NCI-H1417 treated with DMSO at 0.1 percent for 48 hours (cell line): ENCODE results near the gene WFDC5.
"Not testable (repeated sequence)": the region's sequence is repeated elsewhere in the genome, so short reads cannot be mapped to it uniquely, and the experiment has no call there.

Experiments
- DNase-seq: peaks from one replicate; lab custom pipeline; 2025; lab: John Stamatoyannopoulos, UW

Gene WFDC5, protein sequence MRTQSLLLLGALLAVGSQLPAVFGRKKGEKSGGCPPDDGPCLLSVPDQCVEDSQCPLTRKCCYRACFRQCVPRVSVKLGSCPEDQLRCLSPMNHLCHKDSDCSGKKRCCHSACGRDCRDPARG

DNA sequence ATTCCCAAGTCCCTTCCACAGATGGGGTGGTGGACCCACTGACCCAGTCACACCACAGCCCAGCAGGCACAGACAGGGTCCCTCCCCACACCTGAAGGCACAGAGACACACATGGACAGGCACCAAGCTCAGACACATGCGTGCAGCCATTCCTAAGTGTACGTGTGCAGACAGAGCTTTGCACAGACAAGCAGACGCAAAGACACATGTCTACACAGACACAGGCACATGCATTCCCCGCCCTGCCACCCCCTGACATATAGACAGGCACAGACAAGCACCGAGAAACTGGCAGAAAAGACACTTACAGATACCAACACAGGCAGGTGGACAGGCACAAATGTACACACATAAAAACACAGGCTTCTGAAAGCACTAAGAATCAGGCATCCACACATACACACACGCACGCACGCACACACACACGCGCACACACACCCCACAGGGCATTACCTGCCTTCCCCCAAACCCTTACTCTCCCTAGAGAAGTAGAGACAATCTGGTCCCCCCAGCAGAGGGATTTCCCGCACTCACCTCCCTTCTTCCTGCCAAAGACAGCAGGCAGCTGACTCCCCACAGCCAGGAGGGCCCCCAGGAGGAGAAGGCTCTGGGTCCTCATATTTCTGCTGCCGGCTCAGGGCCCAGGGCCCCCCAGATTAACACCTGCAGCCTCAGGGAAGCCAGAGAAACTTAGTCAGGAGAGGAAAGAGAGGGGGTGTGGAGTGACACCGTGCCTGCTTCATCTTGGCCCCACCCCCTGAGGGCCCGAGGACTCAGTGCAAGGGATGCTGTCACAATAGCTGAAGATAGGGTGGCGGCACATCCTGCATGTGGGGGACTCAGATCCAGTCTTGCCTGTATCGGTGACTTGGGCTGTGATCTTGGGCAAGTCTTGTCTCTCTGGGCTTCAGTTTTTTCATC, at the start of gene WFDC5:
Gene WFDC5 (minus strand): TSS at position 710 of the 921 bp plus-strand sequence. CDS start 91 bp downstream, at position 619.
- DNase-seq: no peak

DNA sequence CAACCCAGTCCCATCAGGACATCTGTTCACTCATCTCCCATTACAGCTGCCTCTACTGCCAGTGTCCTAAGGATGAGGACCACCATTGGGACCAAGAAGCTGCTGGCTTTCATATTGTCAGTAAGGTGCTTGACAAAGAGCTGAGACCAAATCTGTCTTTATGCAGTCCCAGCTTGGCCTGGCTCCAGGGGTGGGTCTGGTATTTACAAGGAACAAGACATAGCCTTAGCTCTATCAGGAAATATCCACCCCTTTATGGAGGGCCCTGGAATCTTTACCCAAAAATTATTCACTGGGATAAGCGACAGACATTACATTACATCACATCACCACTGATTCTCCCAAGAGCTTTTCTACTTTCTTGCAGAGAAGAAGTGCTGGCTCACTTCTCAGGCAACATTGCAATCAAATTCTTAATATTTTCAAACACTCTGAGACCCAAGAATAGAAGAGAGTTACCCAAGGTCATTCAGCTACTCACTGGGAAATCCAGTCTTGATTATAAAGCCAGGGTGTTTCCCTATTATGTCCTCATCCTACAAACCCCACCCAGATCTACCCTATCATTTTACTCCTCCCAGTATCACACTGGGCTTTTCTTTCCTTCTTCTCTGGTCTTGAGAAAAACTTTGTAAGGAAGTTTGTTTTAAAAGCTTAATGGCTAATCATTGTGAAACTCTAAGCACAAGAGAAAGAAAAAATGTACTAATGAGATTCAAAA, 48.3 kb upstream of the WFDC5 start:
- DNase-seq: no peak

DNA sequence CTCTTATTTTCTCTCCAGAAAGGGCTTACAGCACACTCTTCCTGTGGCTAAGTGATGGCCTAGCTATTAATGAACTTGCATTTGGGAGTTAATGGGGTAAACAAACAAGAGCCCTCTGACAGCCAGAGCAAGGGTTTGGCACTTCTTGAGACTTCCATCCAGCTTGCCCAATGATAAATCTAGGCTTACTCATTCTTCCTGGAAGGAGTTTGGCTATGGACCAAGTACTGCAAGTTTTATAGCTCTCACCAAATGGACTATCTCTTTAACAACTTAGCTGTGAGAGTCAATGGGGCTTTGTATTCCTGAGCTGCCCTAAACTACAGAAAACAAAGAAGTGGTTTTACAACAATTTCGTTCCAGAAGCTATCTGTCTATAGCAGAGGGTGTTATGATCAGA, 43.0 kb upstream of the WFDC5 start:
- DNase-seq: no peak

DNA sequence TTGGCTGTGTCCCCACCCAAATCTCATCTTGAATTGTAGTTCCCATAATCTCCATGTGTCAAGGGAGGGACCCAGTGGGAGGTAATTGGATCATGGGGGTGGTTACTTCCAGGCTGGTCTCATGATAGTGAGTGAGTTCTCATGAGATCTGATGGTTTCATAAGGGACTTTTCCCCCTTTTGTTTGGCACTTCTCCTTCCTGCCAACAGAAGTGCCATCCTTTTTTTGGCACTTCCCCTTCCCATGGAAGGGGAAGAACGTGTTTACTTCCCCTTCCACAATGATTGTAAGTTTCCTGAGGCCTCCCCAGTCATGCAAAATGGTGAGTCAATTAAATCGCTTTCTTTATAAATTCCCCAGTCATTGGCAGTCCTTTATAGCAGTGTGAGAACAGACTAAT, 41.7 kb upstream of the WFDC5 start:
- no peak for DNase-seq

DNA sequence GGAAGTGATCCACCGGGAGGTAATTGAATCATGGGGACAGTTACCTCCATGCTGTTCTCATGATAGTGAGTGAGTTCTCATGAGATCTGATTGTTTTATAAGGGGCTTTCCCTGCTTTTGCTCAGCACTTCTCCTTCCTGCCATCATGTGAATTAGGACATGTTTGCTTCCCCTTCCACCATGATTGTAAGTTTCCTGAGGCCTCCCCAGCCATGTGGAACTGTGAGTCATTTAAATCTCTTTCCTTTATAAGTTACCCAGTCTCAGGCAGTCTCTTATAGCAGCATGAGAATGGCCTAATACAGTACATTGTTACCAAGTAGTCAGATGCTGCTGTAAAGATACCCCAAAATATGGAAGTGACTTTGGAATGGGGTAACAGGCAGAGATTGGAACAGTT, 39.8 kb upstream of the WFDC5 start:
- not testable (repeated sequence) for DNase-seq

DNA sequence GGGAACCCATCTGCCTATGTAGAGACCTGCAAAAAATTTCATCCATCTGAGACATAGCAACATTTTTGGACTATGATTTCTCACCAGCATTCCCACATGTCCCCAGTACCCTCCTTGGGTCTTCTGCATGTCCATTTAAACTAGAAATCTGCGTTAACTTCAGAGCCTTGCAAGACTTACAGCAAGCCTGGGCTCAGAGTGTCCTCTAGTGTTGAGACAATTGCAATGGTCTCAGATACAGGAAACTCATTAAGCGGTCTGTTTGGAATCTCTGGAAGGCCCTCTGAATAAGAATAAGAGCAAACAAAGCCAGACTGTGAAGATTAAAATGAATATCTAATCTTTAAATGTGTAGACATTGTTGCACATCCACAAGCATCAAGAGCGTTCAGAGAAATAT, 39.2 kb upstream of the WFDC5 start:
- DNase-seq: no peak

DNA sequence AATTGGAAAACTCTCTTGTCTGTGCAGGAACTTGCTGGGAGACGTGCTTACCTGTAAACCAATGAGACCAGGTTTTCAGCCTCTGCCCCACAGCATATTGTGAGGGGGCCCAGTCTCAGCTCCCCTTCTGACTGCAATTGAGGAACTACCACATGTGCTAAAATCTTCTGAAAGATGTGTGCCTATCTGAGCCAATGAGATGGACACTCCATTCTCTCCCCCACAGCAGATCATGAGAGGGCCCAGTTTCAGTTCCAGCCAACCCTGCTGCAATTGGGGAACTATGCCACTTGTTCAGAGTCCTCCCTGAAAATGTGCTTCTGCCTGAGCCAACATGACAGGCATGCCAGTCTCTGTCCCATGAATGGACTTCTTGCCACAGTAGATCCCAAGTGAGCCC, 38.8 kb upstream of the WFDC5 start:
- no peak for DNase-seq

DNA sequence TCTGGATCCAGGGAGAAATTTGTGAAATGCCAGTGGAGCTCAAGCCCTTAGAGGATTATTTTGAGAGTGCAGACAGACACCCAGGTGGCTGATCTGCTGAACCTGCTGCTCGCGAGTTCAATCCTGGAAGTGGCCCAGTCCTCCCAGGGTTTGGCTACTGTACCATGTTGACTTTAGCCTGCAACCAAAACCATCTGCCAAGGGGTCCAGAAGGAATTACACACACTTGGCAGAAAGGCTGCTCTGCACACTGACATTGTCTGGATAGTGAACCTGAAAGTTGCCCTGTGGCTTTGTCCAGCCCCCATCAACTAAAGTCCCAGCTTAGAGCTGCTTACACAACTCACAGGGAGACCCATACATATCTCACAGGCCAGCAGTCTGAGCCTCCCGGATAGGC, 38.2 kb upstream of the WFDC5 start:
- DNase-seq: no peak

DNA sequence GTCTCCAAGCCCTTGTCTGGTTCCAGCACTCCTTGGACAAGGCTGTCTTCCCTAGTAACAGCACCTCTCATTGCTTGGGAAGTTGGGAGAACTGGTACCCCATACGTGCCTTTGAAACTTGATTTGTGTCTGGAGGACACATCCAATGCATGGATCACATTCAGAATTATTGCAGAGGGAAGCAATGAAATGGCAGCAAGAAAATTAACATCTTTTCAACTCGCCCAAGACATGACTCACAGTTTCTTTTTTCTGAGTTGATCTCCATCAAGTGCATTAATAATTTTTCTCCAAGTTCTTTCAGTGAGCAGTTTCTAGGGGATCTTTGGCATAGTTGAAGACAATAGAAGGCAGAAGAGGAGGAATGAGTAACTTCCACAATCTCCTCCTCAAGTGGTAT, 37.4 kb upstream of the WFDC5 start:
- no peak for DNase-seq

DNA sequence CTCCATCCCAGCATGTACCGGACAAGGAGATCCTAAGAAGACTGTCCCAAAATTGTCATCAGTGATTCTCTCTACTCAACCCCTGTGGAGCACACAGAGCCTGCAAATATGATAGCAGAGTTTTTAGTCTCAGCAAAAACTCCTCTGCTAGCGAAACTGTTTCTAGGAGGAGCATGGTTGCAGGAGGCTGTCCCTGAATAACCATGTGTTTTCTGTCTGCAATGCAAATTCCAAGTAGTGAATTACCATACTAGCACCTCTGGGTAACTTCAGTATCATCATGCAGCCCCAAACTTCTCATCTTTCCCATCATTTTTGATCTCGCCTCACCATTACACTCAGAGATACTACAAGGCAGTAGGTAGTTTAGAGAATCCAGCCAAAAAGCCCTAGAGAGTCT, 34.1 kb upstream of the WFDC5 start:
- DNase-seq: no peak

DNA sequence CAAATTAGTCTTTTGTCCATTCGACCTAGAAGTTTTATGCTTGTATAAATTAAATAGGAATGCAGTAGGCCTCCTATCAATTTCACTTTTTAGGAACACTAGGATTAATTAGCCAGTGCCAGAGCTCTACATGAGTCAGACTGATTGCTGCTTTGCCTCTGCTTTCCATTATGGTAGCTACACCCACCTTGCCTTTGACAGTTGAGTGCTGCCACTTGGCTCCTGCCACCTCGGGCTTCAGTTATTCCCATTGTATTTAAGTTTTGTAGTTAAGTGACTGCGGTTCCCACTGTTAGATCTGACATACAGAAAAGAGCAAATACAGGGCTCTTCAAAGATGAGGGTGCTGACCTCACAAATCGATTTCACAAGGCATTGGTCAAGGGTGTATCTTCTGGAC, 25.9 kb upstream of the WFDC5 start:
- DNase-seq: no peak

DNA sequence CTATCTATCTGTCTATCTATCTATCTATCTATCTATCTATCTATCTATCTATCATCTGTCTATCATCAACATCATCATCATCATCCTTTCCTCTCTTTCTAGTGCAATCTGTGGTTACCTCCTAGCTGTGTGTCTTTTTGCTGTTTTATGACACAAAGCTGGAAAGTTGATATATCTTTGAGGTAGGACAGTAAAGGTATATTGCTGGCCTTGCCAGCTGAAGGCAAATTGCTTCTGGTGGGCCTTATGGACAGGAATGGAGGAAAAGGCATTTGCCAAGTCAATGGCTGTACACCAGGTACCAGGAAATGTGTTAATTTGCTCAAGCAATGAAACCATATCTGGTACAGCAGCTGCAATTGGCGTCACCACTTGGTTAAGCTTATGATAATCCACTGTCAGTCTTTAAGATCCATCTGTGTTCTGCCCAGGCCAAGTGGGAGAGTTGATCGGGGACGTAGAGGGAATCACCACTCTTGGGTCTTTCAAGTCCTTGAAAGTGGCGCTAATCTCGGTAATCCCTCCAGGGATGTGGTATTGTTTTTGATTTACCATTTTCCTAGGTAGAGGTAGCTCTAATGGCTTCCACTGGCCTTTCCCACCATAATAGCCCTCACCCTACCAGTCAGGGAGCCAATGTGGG, 24.9 kb upstream of the WFDC5 start:
- not testable (repeated sequence) for DNase-seq

DNA sequence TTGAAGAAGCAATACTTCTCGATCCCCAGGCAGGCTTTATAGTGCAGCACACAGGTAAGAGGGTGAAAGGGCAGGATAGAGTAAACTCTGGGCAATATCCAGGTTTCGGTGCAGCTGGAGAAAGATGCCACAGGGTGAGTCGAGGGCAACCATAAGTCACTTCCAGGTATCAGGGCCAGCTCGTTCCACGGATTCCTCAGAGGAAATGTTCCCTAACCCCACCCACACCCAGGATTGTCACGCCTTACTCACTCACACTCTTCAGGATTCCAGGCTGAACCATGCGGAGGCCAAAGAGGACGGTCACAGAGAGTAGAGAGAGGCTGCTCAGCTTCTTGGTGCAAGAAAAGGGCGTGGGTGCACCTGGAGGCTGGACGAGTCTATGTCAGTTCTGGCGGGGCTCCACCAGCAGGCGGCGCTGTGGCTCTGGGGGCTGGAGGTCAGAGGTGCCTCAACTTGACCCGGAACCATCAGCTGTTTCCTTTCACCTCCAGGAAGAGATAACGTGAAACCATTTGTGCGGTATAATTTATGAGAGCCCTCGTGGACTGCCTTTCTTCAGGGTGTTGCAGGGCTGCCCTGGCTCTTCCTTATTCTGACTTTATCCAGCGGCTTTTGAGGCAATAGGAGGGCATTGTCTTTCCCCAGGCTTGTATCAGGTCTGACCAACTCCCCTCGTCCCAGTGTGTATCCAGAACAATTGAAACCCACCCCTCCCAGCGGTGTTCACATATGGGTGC, 23.8 kb upstream of the WFDC5 start:
- DNase-seq: no peak

DNA sequence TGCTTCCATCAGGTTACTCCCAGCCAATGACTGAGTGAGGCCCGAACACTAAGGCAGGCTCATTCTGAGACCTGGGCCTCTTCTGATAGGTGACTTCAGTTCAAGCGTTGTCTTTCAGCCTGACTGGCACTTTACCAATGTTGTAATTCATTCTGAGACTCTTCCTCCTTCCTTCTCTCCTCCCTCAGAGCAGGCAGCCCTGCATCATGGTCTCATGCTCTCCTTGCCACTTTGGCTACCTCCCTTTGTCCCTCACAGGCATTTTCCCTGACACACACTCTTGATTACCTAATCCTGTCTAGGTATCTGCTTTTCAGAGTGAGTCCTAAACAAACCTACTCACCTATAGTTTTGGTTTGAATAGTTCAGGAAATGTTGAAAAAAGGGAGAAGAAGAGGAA, 21.9 kb upstream of the WFDC5 start:
- no peak for DNase-seq

DNA sequence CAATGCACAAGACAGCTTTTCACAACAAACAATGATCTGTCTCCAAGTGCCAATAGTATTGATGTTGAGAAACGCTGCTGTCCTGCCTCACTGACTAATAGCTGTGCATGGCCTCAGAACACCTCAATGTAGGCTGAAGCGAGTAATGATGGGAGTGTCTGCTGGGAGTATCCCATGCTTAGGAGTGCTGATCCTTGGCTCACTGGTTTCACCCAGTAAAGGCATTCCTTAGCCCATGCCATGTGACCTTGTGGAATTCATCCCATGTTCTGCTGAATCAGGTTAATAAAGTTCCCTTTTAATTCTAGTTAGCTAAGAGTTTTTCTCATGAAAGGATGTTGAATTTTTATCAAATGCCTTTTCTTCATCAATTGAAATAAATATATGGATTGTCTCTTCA, 13.1 kb upstream of the WFDC5 start:
- no peak for DNase-seq

DNA sequence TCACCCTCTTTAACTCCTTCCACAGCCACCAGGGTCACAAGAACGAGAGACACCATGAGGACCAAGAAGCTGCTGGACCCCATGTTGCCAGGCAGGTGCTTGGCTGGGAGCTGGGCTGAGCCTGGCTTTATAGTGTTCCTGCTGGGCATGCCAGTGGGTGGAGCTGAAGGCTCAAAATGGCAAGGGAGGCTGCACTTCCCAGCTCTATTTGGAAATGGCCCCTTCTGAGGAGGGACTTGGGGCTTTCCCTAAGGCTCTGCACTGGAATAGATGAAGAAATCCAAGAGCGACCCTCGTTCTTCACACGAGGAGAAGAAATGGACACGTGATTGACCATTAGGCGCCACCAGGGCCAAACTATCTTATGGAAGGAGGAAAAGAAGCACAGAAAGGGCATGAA, 9.4 kb upstream of the WFDC5 start, which contains the start of gene WFDC12:
Gene WFDC12 (minus strand): TSS at position 101 of the 400 bp plus-strand sequence. CDS start 18 bp downstream, at position 83.
- no peak for DNase-seq

DNA sequence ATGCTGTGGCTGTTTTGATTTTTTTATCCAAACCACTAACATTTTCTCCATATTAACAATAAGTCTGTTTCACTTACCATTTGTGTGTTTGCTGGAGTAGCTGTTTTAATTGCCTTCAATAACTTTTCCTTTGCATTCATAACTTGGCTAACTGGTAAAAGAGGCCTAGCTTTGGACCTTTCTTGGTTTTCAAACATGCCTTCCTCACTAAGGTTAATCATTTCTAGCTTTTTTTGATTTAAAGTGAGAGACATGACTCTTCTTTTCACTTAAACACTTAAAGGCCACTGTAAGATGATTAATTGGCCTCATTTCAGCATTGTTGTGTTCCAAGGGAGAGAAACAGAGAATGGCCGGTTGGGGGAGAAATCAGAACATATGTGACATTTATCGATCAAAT, 6.4 kb upstream of the WFDC5 start:
- no peak for DNase-seq

DNA sequence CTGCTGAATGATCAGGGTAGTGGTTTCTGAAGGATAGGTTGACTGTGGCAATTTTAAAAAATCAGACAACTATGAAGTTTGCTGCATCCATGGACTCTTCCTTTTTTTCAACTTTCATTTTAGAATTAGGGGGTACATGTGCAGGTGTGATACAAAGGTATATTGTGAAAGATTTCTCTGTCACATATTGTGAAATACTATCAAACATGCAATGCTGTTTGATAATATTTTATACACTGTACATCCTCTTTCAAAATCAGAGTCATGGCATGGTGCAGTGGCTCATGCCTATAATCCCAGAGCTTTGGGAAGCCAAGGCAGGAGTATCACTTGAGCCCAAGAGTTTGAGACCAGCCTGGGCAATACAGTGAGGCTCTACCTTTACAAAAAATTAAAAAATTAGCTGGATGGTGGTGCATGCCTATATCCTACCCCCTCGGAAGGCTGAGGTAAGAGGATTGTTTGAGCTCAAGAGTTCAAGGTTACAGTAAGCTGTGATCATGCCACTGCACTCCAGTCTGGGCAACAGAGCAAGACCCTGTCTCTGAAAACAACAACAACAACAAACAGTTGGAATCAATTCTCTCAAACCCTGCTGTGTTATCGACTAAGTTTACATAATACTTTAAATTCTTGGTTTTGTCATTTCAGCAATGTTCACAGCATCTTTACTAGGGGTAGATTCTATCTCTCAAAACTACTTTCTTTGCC, 4.7 kb upstream of the WFDC5 start:
- no peak for DNase-seq

DNA sequence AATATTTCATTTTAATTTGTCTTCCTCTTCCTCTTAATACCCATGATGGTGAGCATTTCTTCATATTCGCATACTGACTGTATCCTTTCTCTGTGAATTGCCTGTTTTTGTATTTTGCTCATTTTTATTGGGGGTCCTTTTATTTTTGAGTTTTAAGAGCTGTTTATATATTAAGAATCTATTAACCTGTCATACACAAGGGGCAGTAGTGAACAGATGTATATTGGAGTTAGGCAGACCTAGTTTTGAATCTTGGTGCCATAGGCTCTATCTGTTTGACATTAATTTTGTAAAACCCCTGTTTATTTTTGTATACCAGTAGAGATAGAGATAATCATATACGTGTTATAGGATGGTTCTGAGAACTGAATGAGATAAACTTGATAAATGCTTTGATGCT, 3.1 kb upstream of the WFDC5 start:
- no peak for DNase-seq

DNA sequence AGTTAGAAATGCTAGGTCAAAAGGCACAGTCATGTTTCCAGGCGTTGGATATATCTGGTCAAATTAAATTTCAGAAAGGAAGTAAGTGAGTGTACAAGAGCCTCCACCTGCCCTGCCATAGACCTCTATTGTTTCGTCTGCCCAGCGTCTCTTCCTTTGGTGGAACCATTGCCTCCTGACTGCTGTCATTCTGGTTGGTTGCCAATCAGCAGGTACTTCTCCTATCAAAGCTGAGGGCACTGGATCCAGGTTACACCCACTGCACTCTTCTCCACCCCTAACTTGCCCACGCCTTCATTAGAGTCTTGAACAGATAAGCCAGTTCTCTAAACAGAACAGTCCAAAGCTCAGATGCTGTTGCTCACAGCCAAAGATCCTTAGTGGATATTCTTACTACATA, 2.6 kb upstream of the WFDC5 start:
- no peak for DNase-seq

DNA sequence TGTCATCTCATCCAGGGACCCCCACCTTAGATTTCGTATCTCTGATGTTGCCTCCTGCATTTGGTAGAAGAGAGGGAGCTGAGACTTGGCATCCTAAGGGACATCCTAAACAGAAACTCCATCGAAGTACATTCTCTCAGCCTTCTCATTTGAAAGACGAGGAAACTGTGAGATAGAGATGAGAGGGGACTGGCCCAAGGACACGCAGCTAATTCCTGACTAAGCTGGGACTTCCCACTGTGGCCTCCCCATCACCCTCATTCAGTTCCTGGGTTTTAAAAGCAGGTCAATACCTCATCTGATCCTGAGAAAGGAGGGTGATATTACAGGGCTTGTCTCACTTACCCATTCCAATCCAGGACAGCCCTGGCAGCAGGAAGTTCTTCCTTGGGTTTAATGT, 855 bp upstream of the WFDC5 start:
- no peak for DNase-seq
